SU-DHL-6 (cell line): ENCODE data around the gene RORB.
"Not testable (repeated sequence)": the region's sequence is repeated elsewhere in the genome, so short reads cannot be mapped to it uniquely, and the experiment has no call there.

Source experiments
- EZH2phosphoT487 ChIP-seq: fragments of 200-600 bp; sonication (generic), shearing (Covaris generic); conservative IDR thresholded peaks from 2 replicates; pipeline ENCODE4 v1.6.1; 2018; ENCODE audit warnings: mild to moderate bottlenecking, antibody characterized with exemption, low read length, moderate library complexity, mixed read lengths
- TF ChIP-seq, protein P1 (sequence below): fragments of 200-600 bp; sonication (generic); IDR thresholded peaks from one replicate; pipeline ENCODE4 v1.5.1; 2017; ENCODE audit warnings: antibody characterized with exemption, mild to moderate bottlenecking, low read length, moderate library complexity; ENCODE audit not compliant: insufficient read depth, poor library complexity, severe bottlenecking

DNA sequence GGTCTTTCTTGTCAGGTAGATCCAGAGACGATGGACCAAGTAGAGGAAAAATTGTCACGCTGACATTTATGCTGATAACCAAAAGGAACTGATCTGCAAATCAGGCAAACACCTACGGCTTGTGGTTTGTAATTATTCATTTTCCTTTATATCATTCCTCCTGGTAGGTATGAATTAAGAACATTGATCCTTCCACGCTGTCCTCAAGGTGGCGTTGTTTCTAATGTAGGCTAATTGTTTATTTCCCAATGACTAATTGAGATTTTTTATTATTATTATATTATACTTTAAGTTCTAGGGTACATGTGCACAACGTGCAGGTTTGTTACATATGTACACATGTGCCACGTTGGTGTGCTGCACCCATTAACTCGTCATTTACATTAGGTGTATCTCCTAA, 33.3 kb downstream of the RORB start:
- TF ChIP-seq, protein P1, sequence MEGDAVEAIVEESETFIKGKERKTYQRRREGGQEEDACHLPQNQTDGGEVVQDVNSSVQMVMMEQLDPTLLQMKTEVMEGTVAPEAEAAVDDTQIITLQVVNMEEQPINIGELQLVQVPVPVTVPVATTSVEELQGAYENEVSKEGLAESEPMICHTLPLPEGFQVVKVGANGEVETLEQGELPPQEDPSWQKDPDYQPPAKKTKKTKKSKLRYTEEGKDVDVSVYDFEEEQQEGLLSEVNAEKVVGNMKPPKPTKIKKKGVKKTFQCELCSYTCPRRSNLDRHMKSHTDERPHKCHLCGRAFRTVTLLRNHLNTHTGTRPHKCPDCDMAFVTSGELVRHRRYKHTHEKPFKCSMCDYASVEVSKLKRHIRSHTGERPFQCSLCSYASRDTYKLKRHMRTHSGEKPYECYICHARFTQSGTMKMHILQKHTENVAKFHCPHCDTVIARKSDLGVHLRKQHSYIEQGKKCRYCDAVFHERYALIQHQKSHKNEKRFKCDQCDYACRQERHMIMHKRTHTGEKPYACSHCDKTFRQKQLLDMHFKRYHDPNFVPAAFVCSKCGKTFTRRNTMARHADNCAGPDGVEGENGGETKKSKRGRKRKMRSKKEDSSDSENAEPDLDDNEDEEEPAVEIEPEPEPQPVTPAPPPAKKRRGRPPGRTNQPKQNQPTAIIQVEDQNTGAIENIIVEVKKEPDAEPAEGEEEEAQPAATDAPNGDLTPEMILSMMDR: not testable (repeated sequence)
- not testable (repeated sequence) for TF ChIP-seq EZH2phosphoT487
